Hindlimb muscle (tissue), 1 donor: ENCODE measurements around the gene LAMA2. TPM values are rescaled to one million over a fixed set of nuclear protein-coding genes. Genes with fewer than 3 reads are reported as not detected.

Experiments used
- DNase-seq: peaks from one replicate; pipeline ENCODE4 v3.0.0-alpha.2; 2013
- polyA plus RNA-seq: library from polyadenylated mRNA; unstranded; fragments of 120-200 nt; gene quantifications from one replicate; pipeline ENCODE4 v1.2.1, GENCODE V29; 2013; ENCODE audit not compliant: insufficient read length

LAMA2 gene
- polyA plus RNA-seq, 1 donor = 130 TPM

DNA sequence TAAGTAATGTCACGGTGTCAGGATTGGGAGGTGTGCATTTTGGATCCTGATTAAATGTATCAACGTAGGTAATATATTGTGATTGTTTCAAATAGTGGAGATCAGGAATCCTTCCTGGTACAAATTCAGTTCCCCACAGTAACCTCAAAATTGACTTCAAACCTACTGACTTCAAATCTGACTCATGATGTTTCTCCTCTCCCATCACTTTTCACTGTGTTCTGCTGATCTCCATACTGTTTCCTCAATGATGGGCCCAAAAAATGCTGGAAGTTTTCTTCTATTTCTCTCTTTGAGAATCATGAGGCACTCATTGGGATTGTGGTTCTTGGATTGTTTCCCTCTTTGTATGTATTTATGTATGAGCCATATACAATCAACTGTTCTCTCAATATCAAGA is 35.9 kb downstream of the LAMA2 start:
- no peak for DNase-seq

DNA sequence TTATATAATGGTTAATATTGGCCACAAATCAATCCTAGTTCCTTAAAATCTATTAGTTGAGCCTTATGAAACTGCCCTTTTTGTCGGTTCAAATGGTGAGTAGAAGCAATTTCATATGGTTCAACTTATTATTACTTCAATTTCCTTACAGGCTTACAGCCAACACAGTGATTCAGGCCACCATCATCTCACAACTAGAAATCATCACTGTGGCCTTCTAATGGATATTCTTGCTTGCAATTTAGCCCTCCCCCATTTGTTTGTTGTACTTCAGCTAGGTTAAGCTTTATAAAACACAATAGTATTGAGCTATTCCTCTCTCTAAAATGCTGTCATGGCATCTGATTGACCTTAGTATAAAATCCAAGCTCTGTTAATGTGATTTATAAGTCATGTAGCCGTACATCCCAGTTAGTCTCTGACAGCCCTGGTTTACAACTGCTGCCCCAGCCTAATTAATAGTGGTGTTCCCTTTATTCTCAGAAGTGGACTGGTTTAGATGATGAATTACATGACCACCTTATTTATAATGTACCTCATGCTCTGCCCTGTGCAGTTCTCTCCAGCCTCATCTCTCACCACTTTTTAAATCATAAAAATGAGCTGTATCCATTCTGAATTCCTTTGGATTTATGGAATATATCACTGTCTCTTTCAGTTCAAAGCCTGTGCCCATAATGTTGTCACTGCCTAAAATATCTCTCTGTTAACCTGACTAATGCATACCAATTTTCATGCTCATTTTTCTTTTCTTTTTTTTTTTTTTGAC is 36.7 kb downstream of the LAMA2 start:
- DNase-seq = no peak

DNA sequence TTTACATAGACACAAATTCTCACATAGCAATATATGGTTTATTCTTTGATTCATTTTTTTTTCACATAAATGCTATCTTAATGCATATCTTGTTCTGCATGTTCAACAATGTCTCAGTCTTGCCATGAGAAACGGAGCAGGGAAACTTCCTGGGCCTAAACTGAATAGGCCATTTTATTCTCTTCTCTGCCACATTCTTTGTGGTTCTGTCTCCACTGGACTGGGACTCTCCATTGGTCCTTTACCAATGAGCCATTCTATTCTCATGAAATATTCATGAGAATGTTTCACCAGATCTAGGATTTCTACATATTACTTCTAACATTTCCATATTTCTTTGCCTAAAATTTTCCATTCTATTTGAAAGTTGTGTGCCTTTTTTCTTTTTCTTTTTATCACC is 42.8 kb downstream of the LAMA2 start:
- DNase-seq = no peak

DNA sequence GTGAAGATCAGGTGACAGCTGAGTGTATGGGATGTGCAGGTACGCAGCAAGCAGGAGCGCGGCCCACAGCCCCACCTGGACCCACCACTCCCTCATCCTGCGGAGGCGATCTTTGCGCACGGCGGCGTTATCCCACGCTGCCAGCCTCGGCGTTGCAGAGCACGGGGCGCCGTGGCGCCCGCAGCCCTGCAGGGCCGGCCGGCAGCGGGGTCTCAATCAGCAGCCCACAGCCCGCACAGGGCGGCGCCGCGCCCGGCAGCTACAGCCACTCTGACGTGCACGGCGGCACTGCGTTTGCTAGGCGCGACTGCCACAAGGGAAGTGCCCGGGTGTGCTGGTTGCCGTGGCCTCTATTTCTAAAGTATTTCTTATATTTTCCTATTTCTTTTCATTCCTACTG is 46.9 kb downstream of the LAMA2 start:
- DNase-seq = no peak

DNA sequence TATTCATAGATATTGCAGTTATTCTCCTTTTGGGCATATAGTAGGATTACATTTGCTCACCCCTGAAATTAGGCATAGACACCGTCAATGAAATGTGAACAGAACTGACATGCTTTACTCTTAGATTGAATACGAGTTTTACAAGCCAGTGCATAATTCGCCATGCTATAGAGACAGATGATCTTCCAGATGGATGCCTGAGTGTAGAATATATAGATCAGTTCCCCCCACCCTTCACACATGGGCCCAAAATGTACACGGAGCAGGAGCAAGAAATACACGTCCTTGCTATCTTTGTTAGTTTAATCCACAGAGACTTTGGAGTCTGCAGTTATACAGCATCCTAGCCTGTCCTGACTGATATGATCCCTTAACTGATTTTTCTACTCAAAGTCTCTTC is 47.4 kb downstream of the LAMA2 start:
- DNase-seq = no peak

DNA sequence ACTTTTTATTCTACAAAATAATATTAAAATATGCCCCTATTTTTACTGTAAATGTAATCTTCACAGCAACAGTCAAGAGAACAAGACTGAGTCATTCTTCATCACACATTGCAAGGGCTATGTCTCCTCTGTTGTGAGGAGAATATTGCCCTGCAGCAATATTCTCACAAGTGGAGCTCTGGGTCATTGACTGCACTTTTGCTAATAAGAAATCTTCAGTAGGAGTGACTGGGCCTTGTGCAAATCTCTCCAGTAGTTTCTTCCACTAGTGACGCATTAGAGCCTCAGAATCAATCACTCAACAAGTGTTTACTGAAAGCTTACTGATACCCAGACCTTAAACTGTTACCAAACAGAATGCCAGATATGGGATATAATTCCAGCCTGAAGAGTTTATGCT is 49.1 kb downstream of the LAMA2 start:
- no peak for DNase-seq

DNA sequence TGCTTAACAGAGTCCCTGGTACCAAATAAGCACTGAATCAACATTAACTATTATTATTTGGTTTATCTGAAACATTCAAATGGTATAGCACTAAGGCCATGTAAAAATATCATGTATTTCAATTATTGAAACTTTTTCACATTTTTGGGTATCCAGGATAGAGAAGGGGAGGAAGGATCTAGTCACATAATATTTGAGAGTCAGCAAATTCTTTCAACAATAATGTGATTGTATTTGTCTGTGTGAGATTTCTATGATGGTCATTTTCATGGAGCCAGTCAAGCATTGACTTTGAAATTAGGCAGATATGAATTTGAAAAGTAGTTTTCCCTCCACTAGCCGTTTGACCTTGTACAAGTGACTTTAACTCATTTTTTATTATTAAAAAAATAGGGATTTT is 67.9 kb downstream of the LAMA2 start:
- no peak for DNase-seq

DNA sequence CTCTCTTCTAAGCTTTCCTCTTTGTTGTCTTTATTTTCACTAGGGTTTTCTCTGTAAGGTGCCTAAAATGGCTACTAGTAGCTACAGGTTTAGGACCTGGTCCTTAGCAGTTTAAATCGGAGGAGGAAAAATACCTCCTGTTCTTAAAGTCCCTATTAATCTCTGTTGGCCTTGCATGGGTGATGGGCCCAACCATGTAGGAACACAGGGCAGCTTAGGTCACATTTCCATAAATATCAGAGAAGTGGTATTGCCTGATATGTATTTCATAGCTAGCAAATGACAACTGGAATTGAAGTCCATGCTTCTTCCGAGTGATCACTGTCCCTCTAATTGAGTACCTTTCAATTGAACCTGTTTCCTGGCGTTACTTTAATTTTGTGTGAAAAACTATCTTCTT is 70.0 kb downstream of the LAMA2 start:
- DNase-seq = no peak

DNA sequence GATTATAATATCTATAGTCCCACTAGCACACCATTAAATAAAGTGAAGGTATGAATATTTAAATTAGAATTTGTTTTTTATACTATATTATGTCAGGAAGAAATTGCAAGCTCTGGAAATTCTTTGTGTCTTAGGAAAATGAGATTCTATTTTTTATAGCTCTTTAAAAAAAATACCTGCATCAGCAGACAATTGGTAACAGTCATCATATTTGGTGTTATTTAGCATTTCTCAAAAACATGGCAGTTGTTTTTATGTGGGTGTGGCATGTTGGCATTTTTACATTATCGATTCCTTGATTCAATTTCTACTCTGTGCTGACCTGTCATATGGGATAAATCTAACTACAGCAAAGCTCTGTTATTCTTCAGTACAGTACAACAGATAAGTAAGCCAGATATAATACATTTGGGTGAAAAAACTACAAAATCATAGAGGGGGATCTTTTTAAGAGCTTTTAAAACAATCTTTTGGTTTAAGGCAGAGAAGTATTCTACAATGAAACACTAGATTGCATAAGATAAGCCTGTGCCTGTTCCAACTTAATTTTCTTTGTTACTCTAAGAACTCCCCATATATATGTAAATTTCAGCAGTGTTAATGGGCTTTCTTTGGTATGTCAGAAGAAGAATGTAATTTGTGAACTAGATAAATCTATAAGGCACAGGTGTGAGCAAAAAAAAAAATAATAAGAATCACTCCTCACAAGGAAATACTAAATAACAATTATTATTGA is 71.5 kb downstream of the LAMA2 start:
- no peak for DNase-seq

DNA sequence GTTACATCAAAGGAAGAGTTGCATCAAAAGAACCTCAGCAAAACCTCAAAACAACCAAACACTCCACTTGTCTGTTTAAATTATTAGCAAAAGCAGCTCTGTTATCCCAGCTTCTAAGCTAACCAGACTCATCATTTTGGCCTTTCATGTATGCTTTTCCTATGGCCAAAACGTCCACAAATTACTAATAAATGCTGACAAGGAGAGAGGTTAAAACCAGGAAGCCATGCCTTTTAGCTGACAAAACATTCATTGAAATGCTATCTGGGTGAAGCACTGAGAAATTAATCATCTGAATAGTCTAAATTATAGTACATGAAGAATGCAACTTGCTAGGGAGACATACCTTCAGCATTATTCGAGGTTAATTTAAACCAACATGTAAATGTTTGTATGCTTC is 80.6 kb downstream of the LAMA2 start:
- DNase-seq = no peak

DNA sequence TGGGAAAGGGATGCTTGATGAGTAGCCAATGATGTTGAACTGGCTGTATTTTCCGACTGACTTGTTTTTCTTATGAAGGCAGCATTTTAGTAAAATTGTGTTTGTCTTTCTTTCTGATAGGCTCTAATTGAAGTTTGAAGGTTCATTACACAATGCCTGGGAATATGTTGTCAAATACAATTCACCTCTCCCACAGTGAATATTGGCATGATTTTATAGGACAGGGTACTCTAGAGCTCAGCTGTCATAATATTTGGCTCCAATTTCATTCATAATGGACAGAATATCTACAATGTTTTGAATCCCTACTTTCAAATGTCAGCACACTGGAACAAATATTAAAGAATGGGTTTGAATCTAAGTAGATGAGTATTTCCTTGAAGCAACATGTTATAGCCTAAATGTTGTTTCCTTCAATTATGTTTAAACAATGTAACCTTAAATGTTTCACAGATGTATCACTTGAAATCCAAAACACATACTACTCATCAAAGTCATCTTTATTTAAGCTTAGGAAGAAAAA is 81.4 kb downstream of the LAMA2 start:
- no peak for DNase-seq

DNA sequence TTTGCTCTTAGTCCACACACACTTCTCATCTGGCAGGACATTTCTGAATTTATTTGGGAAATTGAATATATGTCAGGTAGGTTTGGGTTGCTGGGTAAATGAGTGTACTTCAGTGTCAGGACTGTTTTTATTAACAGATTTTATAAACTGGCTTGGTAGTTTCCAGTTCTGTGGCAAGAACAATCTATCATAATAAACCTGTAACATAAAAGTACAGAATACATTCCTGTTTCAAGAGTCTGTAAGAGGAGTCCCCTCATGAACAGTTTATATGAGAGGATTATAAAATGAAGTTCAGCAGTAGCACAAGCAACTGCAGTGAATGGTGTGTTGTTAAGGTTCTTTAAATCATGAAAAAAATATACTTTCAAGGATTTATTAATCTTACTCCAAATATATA is 81.8 kb downstream of the LAMA2 start:
- DNase-seq = no peak

DNA sequence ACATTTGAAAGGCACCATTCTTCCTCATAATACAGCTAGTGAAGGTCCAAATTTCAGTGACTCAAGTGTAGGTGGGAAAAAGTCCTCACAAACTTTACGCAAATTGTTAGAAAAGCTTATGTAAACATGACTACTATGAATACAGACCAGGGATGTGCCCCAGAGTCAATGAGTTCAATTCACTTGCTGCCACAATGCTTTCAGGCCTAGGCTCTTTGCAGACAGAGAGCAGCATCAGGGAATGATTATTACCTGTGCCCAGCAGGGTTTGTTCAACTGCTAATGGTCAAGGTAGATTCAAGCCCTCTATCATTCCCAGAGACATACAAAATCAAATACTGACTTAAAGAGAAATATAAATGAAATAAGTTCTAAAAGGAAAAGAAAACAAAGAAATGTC is 84.0 kb downstream of the LAMA2 start:
- DNase-seq = no peak

DNA sequence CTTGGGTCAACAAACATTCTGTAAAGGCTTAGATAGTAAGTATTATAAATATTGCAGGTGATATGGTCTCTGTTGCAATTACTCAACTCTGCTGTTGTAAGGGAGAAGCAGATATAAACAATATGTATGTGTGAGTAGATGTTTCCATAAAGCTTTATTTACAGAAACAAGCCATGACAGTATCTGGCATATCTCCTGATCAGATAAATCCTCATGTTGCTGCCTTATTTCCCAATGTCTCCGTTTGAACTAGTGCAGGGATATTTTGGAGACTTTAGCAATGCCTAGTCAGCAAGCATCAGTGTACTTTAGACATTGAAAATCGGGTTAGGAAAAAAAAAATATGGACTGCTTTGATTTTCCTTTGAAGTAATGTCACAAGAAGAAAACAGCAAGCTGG is 96.1 kb downstream of the LAMA2 start:
- no peak for DNase-seq

DNA sequence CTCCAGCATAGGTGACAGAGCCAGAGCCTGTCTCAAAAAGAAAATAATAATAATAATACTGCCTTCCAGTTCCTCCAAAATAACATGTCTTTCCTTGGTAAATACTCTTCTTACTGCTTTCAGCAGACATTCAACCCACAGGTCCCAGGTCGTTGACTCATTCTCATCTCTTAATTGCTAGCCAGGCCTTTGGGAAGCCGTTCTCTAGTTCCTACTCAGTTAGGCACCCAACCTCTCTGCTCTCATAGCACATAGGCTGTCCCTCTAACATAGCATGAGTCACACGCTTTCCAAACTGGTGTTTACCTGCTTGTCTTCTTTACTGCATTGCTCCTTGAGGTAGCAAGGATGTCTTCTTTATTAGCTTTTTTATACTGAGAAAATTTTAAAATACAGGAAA is 98.8 kb downstream of the LAMA2 start:
- DNase-seq = no peak

DNA sequence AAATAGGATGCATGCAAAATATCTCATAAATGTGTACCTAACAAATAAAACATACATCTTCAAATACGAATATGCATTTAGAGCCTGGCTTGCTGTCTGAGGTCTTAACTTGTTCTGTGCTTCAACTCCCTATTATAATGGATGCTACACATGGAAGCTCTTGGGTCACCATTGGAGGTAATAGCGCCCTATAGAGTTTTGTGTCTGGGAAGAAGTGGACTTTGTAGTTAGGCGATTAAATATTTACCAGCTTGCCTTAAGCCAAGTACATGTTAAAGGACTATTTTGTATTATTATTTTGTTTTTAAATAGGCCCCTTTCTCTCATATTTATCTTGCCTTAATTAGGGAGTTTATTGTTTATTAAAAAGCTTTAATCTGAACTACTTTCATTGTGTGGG is 107.4 kb downstream of the LAMA2 start:
- DNase-seq = no peak

DNA sequence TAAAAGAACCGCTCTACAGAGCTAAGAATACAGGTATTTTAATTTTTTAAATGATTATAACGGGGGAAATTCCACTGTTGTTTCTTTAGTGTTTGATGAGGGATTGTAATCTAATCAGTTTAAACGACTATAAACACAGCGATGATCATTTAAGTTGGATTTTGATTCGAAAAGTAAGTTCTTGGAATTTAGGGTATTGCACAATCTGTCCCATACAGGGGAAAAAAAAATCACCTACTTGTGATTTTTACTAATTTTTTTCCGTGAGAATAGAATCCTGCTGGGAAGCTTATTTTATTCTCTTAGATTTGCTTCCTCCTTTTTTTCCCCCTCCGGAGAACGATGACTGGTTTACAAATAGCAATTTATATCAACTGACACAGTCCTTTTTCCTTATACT is 108.0 kb downstream of the LAMA2 start:
- no peak for DNase-seq

DNA sequence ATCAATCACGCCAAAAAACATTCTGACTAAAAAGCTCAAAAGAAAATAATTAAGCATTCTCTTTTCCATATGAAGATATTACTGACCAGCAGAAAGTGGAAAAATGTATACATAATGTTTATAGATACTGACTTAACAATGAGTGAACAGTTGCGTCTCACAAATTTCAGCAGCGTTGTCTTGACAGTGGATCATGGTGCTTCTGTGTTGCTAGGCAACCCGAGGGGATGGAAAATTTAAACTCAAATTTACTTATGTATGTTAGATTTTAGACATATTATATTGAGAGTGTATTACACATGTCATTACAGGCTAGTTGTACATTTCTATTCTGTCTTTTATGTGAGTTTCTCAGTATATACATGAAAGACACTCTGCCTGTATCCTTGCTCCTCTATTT is 110.2 kb downstream of the LAMA2 start:
- no peak for DNase-seq

DNA sequence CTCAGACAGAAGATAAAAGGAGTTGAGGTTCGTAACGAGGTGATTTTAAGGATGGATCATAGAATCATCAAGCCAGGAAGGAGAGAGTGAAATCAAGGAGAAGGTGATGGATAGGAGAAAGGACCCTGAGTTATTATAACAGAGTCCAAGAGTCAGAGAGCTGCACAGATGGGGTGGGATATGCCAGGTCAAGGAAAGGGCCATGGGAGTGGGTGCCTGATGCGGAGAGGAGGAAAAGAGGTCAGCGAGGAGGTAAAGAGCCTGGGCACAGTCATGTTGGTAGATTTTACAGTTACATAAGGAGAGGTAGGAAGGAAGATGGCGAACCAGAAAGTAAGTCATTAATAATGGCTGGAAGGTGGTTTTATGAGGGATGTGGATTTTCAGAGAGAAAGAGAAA is 114.9 kb downstream of the LAMA2 start:
- no peak for DNase-seq

DNA sequence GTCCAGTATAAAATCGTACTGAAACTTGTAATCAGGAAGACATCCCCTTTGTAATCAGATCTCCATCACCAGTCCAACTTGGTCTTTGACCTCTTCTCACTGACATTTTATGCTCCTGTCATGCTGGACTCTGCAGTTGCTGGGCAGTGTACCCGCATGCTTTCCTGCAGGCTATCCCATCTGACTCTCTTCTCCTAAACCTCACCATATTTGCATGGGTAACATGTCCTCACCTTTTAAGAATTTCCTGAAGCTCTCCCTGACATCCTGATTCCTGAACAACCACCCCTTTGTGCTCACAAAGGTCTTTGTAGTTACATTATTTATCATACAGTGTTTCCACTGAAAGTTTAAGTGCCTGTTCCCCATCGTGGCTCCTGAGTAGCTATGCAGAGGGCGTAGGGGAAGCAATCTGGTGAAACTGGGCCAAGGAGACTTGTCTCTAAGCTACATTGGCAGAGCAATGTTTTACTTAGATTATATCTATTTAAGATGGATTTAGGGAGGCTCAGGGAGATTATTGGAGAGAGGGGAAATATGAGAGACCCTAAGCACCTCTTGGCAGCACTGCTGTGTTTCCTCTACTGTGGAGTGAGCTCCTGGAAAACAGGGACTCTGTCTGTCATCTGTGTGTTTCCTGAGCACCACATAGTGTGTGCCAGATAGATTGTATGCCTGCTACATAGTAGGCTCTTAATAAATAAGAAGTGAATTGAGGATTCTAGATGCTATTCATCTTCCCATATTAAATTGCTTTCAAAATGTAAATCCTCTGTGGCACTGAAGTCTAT is 124.0 kb downstream of the LAMA2 start:
- no peak for DNase-seq

DNA sequence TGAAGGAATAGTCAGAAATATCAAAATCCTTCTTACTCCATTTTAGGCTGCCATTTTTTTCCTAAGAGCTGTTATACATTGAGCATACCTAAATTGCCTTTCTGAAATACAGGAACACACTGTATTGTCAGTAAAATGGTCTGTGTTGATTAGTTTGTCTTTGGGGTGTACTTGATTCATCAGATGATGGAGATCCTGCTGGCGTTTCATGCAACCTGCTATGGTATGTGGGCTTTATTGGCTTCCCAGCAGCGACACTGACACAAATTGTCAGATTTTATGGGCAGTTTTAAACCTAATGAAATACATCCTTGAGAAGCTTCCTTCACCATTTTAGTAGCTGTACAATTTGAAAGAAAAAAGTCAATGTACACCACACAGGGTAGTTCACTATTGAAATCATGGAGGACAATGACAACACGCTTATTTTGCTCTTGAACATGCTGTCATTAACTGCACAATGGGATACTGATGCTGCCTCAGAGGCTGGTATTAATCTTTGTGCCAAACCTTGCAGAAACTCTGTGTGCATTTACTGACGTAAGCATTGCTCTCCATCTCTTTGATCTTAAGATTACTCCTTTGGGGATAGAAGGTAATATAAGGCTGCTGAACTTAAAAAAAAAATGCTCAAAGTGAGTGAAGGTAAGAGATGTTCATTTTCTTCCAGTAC is 124.9 kb downstream of the LAMA2 start:
- DNase-seq = no peak

DNA sequence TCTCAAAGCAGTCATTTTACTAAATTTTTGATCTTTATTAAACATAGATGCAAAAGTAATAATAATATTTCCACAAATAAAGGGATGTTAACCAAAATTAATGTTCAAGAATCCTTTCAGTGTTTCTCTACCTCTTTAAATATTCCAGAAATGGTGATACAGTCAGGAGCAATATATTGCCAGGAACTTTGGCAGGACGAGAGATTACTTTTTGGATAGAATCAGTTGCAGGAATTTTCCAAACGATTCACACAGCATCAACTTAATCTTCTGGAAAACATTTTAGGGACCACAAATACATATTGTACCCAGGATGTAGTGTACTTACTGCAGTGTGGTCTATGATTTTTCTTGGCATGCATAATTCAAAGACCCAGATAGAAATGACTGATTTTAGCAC is 125.7 kb downstream of the LAMA2 start:
- no peak for DNase-seq

DNA sequence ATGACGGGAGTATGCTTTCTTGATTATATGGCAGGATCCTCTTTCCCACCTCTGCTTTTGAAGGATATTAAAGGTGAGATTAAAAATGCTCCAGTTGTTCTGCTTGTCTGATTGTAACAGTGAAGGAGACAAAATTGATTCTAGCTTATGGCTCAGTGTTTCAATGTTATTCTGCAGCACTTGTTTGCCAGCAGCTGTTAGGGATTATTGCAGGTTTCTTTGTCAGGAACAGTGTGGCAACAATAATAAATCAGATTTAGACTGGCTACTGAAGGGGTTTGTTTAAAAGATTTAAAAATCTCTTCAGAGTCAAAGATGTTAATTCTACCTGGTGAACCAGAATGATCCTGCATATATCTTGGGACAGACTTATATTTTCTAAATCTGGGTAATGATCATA is 126.9 kb downstream of the LAMA2 start:
- no peak for DNase-seq
